ENCODE results near the gene CCDC191. TPM values are rescaled to one million over a fixed set of nuclear protein-coding genes. Genes with fewer than 3 reads are reported as not detected.

Gene CCDC191
- polyA plus RNA-seq, 3 donors, result 0.48 to 2.9 (median 1.2) TPM

DNA sequence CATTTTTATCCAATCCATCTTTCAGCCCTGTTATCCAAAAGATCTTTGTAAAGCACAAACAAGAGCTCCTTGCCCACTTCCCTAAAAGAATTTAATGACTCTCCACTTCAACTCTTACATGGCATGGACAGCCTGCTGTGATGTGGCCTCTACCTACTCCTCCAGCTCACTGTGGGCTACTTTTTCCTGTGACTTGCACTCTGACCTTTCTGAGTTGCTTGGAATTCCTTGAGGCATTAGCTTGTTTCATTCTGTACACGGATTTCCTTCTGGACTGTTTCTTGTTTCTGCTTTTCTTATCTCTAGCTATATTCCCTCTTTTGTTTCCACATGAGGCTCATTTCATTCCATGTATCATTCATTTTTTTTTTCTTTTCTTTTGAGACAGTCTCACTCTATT is 15.5 kb upstream of the CCDC191 start:
- no peak overlapping the region for H3K27ac ChIP-seq (ENCODE audit: low read depth in 1 of 2, low read length in 2 of 2)
- H3K4me1 Mint-ChIP-seq, result no peaks in the 10 kb centered on the region
- WGBS (ENCODE audit: insufficient coverage), result 86% methylated on average over 1 of the region's 1 CpG
- H3K9ac ChIP-seq (ENCODE audit: insufficient read depth, low read length, poor library complexity, severe bottlenecking), result no peak overlapping the region
- peaks cover 15% of the 10 kb centered on the region for H3K79me2 ChIP-seq (ENCODE audit: insufficient read depth, low read length)
- H3K9me3 ChIP-seq (replicated peaks in 1 of 2; ENCODE audit: control insufficient read depth in 1 of 2, insufficient read depth in 1 of 2, low read length in 2 of 2), result no peaks in the 10 kb centered on the region
- H3K27ac Mint-ChIP-seq, result peak overlapping the region in 3 of 7 donors; percentile 4 to 40 (median 31)
- no peak overlapping the region for H3K4me2 ChIP-seq (replicated peaks; ENCODE audit: extremely low read depth, low read length, poor library complexity, severe bottlenecking)
- H3K4me1 ChIP-seq (ENCODE audit: control insufficient read depth in 1 of 2, insufficient read depth in 2 of 2, low read length in 2 of 2), result no peaks in the 10 kb centered on the region
- no peaks in the 10 kb centered on the region for H3K9me3 Mint-ChIP-seq
- intact Hi-C loops (cut with micrococcal nuclease), result no loop called here
- H3K36me3 ChIP-seq (replicated peaks in 1 of 2; ENCODE audit: control insufficient read depth in 1 of 2, insufficient read depth in 2 of 2, low read length in 2 of 2), result peaks cover 90 to 100% of the 10 kb centered on the region in 2 donors
- TF ChIP-seq, protein P1, sequence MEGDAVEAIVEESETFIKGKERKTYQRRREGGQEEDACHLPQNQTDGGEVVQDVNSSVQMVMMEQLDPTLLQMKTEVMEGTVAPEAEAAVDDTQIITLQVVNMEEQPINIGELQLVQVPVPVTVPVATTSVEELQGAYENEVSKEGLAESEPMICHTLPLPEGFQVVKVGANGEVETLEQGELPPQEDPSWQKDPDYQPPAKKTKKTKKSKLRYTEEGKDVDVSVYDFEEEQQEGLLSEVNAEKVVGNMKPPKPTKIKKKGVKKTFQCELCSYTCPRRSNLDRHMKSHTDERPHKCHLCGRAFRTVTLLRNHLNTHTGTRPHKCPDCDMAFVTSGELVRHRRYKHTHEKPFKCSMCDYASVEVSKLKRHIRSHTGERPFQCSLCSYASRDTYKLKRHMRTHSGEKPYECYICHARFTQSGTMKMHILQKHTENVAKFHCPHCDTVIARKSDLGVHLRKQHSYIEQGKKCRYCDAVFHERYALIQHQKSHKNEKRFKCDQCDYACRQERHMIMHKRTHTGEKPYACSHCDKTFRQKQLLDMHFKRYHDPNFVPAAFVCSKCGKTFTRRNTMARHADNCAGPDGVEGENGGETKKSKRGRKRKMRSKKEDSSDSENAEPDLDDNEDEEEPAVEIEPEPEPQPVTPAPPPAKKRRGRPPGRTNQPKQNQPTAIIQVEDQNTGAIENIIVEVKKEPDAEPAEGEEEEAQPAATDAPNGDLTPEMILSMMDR (IDR thresholded peaks at IDR 0.05), result no peak
- H3K27me3 ChIP-seq (ENCODE audit: control insufficient read depth in 2 of 2, insufficient read depth in 2 of 2, low read length in 2 of 2), result no peaks in the 10 kb centered on the region
- peaks cover 87 to 93% of the 10 kb centered on the region in 2 donors for H3K36me3 Mint-ChIP-seq
- H3K27me3 Mint-ChIP-seq (ENCODE audit: low read depth in 3 of 3), result peaks cover 0 to 2% (median 0%) of the 10 kb centered on the region in 3 donors
- H3K4me3 ChIP-seq (replicated peaks in 1 of 3; ENCODE audit: low read depth in 2 of 3, low read length in 3 of 3), result no peak overlapping the region
- DNase-seq, result no peak
- no peak overlapping the region for H3K4me3 Mint-ChIP-seq
- peaks cover 34% of the 10 kb centered on the region for H4K20me1 ChIP-seq (ENCODE audit: insufficient read depth, low read length)
- no peak overlapping the region for H2AFZ ChIP-seq (ENCODE audit: insufficient read depth, low read depth, low read length, poor library complexity, severe bottlenecking)

DNA sequence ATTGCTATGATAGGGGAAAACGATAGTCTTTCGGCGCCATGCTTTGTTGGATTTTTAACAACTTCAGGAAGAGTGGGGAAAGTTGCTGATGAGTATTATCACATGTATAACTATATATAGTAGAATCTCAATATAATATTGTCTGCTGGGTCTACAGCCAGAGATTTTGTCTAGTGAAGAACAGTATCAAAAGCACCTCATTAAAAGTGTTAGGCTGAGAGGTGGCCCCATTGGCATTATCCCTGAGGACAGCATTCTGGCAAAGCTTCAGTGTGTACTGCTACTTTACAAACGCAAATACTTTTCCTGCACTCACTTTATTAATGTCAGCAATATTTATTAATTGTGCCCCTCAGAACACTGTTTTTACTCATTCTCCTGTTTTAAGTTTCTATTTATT is 12.0 kb upstream of the CCDC191 start:
- Mint-ChIP-seq H3K27ac (no peak overlapping the region), H3K4me3 (no peak overlapping the region), H3K36me3 (peaks cover 78 to 87% of the 10 kb centered on the region in 2 donors), H3K4me1 (no peaks in the 10 kb centered on the region), H3K27me3 (ENCODE audit: low read depth in 3 of 3) (peaks cover 0 to 2% (median 0%) of the 10 kb centered on the region in 3 donors), H3K9me3 (no peaks in the 10 kb centered on the region)
- H3K9me3 ChIP-seq (replicated peaks in 1 of 2; ENCODE audit: control insufficient read depth in 1 of 2, insufficient read depth in 1 of 2, low read length in 2 of 2), result no peaks in the 10 kb centered on the region
- TF ChIP-seq, protein P1 (IDR thresholded peaks at IDR 0.05), result no peak
- no peak overlapping the region for H3K9ac ChIP-seq (ENCODE audit: insufficient read depth, low read length, poor library complexity, severe bottlenecking)
- no peak overlapping the region for H3K27ac ChIP-seq (ENCODE audit: low read depth in 1 of 2, low read length in 2 of 2)
- H3K79me2 ChIP-seq (ENCODE audit: insufficient read depth, low read length), result peaks cover 50% of the 10 kb centered on the region
- H3K36me3 ChIP-seq (replicated peaks in 1 of 2; ENCODE audit: control insufficient read depth in 1 of 2, insufficient read depth in 2 of 2, low read length in 2 of 2), result peaks cover 78 to 94% of the 10 kb centered on the region in 2 donors
- H3K4me3 ChIP-seq (replicated peaks in 1 of 3; ENCODE audit: low read depth in 2 of 3, low read length in 3 of 3), result no peak overlapping the region
- no peak for DNase-seq
- no peaks in the 10 kb centered on the region for H3K4me1 ChIP-seq (ENCODE audit: control insufficient read depth in 1 of 2, insufficient read depth in 2 of 2, low read length in 2 of 2)
- intact Hi-C loops (cut with micrococcal nuclease), result no loop called here
- H2AFZ ChIP-seq (ENCODE audit: insufficient read depth, low read depth, low read length, poor library complexity, severe bottlenecking), result no peak overlapping the region
- no peak overlapping the region for H3K4me2 ChIP-seq (replicated peaks; ENCODE audit: extremely low read depth, low read length, poor library complexity, severe bottlenecking)
- peaks cover 59% of the 10 kb centered on the region for H4K20me1 ChIP-seq (ENCODE audit: insufficient read depth, low read length)
- H3K27me3 ChIP-seq (ENCODE audit: control insufficient read depth in 2 of 2, insufficient read depth in 2 of 2, low read length in 2 of 2), result no peaks in the 10 kb centered on the region
- WGBS (ENCODE audit: insufficient coverage), result no CpG with 5 or more reads among the region's 4 CpGs
